A549 (cell line): ENCODE measurements around the gene RPL41.
A peak's percentile ranks its signal among the peaks of the same experiment; 100 is the strongest.

Experiments used
- EP300 ChIP-seq, 2 experiments: fragments of >200 bp; sonication (Bioruptor Twin); formaldehyde crosslinking; IDR thresholded peaks; 2 replicates in 1 of 2; 3 replicates in 1 of 2; pipeline ENCODE4 v1.6.1; 2016 to 2017
- FOSL2 ChIP-seq, 2 experiments: fragments of 450-650 bp in 1 of 2; fragments of >200 bp in 1 of 2; sonication (Bioruptor Twin) in 1 of 2; formaldehyde crosslinking; IDR thresholded peaks; 2 replicates each; pipeline versions ENCODE4 v1.5.0 to v1.6.1; 2016 to 2020; ENCODE audit warnings: mild to moderate bottlenecking in 1 of 2, moderate library complexity in 1 of 2
- JUN ChIP-seq, 2 experiments: fragments of >200 bp; sonication (Bioruptor Twin); formaldehyde crosslinking; IDR thresholded peaks; 2 replicates in 1 of 2; 3 replicates in 1 of 2; pipeline ENCODE4 v1.6.1; 2016 to 2017
- MAZ ChIP-seq: fragments of 150-350 bp; IDR thresholded peaks from 2 replicates; pipeline ENCODE4 v1.6.1; 2014; ENCODE audit warnings: antibody characterized with exemption, low read depth, low read length, borderline replicate concordance
- TF ChIP-seq, protein P1 (sequence below): fragments of >200 bp; sonication (Bioruptor Twin); formaldehyde crosslinking; IDR thresholded peaks from 3 replicates; pipeline ENCODE4 v1.5.1; 2016
- TF ChIP-seq, protein P2 (sequence below): fragments of 450-650 bp; IDR thresholded peaks from 2 replicates; pipeline ENCODE4 v1.6.1; 2014; ENCODE audit warnings: antibody characterized with exemption

DNA sequence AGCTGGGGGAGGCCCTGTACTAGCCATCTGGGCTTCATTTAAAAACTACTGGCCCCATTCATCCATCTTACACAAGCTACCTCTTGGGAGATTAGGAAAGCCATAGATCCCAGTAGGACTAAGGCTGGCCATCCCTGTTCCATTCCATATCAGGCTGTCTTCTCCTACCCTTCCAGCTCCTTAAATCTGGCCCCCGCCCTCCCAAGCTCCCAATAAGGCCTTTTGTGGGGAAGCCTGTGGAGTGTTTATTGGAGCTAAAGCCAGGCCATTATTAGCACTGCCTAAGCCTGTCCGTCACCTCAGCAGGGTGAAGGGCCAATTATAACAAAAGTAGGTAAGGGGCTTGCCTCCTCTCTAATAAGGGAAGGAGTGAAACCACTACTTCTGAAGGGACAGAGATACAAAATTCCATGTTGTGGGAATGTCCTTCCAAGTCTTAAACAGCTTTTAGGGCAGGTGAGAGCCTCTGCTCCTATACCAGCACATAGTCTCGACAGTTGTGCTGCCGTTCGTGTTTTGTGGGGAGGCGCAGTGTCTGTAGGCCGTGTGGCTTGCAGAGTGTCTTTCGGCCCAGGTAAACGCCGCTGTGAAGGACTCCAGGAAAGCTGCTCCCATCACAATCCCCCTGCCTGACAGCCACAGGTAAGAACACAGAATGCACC lies 45.4 kb downstream of the RPL41 start:
- TF ChIP-seq, protein P1, sequence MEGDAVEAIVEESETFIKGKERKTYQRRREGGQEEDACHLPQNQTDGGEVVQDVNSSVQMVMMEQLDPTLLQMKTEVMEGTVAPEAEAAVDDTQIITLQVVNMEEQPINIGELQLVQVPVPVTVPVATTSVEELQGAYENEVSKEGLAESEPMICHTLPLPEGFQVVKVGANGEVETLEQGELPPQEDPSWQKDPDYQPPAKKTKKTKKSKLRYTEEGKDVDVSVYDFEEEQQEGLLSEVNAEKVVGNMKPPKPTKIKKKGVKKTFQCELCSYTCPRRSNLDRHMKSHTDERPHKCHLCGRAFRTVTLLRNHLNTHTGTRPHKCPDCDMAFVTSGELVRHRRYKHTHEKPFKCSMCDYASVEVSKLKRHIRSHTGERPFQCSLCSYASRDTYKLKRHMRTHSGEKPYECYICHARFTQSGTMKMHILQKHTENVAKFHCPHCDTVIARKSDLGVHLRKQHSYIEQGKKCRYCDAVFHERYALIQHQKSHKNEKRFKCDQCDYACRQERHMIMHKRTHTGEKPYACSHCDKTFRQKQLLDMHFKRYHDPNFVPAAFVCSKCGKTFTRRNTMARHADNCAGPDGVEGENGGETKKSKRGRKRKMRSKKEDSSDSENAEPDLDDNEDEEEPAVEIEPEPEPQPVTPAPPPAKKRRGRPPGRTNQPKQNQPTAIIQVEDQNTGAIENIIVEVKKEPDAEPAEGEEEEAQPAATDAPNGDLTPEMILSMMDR: no peak
- TF ChIP-seq, protein P2, sequence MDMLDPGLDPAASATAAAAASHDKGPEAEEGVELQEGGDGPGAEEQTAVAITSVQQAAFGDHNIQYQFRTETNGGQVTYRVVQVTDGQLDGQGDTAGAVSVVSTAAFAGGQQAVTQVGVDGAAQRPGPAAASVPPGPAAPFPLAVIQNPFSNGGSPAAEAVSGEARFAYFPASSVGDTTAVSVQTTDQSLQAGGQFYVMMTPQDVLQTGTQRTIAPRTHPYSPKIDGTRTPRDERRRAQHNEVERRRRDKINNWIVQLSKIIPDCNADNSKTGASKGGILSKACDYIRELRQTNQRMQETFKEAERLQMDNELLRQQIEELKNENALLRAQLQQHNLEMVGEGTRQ: no peak
- TF ChIP-seq FOSL2 (IDR thresholded peaks at IDR 0.05) (no peak), FOSL2 (CRISPR knock-in tag; IDR thresholded peaks at IDR 0.05) (no peak), JUN (IDR thresholded peaks at IDR 0.05) (peak in 1 of 2 experiments; percentile 19; a peak in 1 of 5 replicates), MAZ (no peak), EP300 (IDR thresholded peaks at IDR 0.05) (no peak)
